ENCODE data around the gene PRR7.
A peak's percentile ranks its signal among the peaks of the same experiment; 100 is the strongest.

Gene PRR7

DNA sequence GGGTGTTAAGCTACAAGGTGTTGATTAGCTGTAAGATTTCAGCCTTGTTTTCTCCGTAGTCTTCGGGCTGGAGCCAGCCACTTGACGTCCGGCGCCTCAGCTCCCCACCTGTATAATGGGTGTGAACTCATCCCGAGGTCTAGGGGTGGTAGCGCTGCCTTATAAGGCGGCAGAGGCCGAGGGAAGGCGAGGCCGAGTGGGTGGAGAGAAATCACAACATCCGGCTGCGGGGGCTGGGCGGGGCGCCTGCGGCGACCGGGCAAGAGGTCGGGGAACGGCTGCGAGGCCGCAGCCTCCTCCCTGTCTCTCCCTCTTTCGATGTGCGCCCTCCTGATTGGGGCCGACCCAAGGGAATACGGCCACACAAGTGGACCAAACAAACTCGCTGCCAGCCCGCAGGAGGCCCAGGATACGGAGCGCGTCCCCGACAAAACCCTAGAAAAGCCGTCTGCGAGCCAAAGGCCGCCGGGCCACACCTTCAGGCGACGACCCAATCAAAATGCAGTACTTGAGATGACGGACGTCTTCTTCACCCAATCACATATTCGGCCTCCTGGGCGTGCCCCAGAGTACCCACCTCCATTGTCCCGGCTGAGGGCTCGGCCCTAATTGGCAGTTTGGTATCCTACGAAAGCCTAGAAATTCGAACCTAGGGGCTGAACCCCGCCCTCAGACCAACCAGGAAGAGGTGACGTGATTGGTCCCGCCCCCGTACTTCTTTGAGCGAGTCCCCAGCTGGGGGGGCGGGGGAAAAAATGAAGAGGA is 20.6 kb upstream of the PRR7 start (continued):
- TF ChIP-seq ZNF529 (tag by site-specific recombination; IDR thresholded peaks at IDR 0.05; ENCODE audit: insufficient replicate concordance), result no peak
- peak; percentile 68; the same call in 1 of the 2 replicates for TF ChIP-seq ZNF2 (tag by site-specific recombination; IDR thresholded peaks at IDR 0.05)
- peak; percentile 96; the same call in 1 of the 2 replicates for TF ChIP-seq KLF7 (tag by site-specific recombination; IDR thresholded peaks at IDR 0.05; ENCODE audit: borderline replicate concordance)
- no peak for TF ChIP-seq ZNF521 (tag by site-specific recombination; IDR thresholded peaks at IDR 0.05)
- TF ChIP-seq, protein P1, sequence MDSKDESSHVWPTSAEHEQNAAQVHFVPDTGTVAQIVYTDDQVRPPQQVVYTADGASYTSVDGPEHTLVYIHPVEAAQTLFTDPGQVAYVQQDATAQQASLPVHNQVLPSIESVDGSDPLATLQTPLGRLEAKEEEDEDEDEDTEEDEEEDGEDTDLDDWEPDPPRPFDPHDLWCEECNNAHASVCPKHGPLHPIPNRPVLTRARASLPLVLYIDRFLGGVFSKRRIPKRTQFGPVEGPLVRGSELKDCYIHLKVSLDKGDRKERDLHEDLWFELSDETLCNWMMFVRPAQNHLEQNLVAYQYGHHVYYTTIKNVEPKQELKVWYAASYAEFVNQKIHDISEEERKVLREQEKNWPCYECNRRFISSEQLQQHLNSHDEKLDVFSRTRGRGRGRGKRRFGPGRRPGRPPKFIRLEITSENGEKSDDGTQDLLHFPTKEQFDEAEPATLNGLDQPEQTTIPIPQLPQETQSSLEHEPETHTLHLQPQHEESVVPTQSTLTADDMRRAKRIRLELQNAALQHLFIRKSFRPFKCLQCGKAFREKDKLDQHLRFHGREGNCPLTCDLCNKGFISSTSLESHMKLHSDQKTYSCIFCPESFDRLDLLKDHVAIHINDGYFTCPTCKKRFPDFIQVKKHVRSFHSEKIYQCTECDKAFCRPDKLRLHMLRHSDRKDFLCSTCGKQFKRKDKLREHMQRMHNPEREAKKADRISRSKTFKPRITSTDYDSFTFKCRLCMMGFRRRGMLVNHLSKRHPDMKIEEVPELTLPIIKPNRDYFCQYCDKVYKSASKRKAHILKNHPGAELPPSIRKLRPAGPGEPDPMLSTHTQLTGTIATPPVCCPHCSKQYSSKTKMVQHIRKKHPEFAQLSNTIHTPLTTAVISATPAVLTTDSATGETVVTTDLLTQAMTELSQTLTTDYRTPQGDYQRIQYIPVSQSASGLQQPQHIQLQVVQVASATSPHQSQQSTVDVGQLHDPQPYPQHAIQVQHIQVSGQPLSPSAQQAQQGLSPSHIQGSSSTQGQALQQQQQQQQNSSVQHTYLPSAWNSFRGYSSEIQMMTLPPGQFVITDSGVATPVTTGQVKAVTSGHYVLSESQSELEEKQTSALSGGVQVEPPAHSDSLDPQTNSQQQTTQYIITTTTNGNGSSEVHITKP (tag by site-specific recombination; IDR thresholded peaks at IDR 0.05), result peak; percentile 80
- peak; percentile 83; the same call in 1 of the 2 replicates for TF ChIP-seq ZNF501 (tag by site-specific recombination; IDR thresholded peaks at IDR 0.05)
- TF ChIP-seq, protein P2, sequence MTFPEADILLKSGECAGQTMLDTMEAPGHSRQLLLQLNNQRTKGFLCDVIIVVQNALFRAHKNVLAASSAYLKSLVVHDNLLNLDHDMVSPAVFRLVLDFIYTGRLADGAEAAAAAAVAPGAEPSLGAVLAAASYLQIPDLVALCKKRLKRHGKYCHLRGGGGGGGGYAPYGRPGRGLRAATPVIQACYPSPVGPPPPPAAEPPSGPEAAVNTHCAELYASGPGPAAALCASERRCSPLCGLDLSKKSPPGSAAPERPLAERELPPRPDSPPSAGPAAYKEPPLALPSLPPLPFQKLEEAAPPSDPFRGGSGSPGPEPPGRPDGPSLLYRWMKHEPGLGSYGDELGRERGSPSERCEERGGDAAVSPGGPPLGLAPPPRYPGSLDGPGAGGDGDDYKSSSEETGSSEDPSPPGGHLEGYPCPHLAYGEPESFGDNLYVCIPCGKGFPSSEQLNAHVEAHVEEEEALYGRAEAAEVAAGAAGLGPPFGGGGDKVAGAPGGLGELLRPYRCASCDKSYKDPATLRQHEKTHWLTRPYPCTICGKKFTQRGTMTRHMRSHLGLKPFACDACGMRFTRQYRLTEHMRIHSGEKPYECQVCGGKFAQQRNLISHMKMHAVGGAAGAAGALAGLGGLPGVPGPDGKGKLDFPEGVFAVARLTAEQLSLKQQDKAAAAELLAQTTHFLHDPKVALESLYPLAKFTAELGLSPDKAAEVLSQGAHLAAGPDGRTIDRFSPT (tag by site-specific recombination; IDR thresholded peaks at IDR 0.05), result peak; percentile 56; the same call in 1 of the 2 replicates
- TF ChIP-seq ZNF48 (tag by site-specific recombination; IDR thresholded peaks at IDR 0.05), result no peak
- peak; percentile 85; the same call in 1 of the 2 replicates for TF ChIP-seq ZSCAN30 (tag by site-specific recombination; IDR thresholded peaks at IDR 0.05)
- TF ChIP-seq, protein P3, sequence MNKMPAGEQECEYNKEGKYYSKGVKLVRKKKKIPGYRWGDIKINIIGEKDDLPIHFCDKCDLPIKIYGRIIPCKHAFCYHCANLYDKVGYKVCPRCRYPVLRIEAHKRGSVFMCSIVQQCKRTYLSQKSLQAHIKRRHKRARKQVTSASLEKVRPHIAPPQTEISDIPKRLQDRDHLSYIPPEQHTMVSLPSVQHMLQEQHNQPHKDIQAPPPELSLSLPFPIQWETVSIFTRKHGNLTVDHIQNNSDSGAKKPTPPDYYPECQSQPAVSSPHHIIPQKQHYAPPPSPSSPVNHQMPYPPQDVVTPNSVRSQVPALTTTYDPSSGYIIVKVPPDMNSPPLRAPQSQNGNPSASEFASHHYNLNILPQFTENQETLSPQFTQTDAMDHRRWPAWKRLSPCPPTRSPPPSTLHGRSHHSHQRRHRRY (tag by site-specific recombination; IDR thresholded peaks at IDR 0.05), result no peak
- TF ChIP-seq ZBTB8A (tag by site-specific recombination; IDR thresholded peaks at IDR 0.05), result peak; percentile 44; the same call in 1 of the 2 replicates
- TF ChIP-seq ZNF354C (tag by site-specific recombination; IDR thresholded peaks at IDR 0.05; ENCODE audit: borderline replicate concordance, low read depth), result no peak
- TF ChIP-seq ZNF335 (tag by site-specific recombination; conservative IDR thresholded peaks at IDR 0.05), result peak; percentile 73
- peak; percentile 87 for TF ChIP-seq EGR2 (tag by site-specific recombination; IDR thresholded peaks at IDR 0.05; ENCODE audit: low read depth)
- no peak for TF ChIP-seq ZNF426 (tag by site-specific recombination; IDR thresholded peaks at IDR 0.05)
- TF ChIP-seq, protein P4, sequence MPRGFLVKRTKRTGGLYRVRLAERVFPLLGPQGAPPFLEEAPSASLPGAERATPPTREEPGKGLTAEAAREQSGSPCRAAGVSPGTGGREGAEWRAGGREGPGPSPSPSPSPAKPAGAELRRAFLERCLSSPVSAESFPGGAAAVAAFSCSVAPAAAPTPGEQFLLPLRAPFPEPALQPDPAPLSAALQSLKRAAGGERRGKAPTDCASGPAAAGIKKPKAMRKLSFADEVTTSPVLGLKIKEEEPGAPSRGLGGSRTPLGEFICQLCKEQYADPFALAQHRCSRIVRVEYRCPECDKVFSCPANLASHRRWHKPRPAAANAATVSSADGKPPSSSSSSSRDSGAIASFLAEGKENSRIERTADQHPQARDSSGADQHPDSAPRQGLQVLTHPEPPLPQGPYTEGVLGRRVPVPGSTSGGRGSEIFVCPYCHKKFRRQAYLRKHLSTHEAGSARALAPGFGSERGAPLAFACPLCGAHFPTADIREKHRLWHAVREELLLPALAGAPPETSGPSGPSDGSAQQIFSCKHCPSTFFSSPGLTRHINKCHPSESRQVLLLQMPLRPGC (tag by site-specific recombination; IDR thresholded peaks at IDR 0.05), result no peak
- TF ChIP-seq ZNF76 (tag by site-specific recombination; IDR thresholded peaks at IDR 0.05; ENCODE audit: borderline replicate concordance, low read depth), result no peak
- TF ChIP-seq KLF16 (tag by site-specific recombination; IDR thresholded peaks at IDR 0.05), result peak; percentile 49; the same call in 1 of the 2 replicates
- TF ChIP-seq ZNF394 (tag by site-specific recombination; IDR thresholded peaks at IDR 0.05; ENCODE audit: borderline replicate concordance), result no peak
- no peak for TF ChIP-seq ZNF558 (tag by site-specific recombination; IDR thresholded peaks at IDR 0.05)
- peak; percentile 60 for TF ChIP-seq ZBTB17 (tag by site-specific recombination; IDR thresholded peaks at IDR 0.05)
- no peak for TF ChIP-seq PRDM1 (tag by site-specific recombination; IDR thresholded peaks at IDR 0.05)
- TF ChIP-seq KLF8 (tag by site-specific recombination; IDR thresholded peaks at IDR 0.05), result peak; percentile 97
- TF ChIP-seq, protein P5, sequence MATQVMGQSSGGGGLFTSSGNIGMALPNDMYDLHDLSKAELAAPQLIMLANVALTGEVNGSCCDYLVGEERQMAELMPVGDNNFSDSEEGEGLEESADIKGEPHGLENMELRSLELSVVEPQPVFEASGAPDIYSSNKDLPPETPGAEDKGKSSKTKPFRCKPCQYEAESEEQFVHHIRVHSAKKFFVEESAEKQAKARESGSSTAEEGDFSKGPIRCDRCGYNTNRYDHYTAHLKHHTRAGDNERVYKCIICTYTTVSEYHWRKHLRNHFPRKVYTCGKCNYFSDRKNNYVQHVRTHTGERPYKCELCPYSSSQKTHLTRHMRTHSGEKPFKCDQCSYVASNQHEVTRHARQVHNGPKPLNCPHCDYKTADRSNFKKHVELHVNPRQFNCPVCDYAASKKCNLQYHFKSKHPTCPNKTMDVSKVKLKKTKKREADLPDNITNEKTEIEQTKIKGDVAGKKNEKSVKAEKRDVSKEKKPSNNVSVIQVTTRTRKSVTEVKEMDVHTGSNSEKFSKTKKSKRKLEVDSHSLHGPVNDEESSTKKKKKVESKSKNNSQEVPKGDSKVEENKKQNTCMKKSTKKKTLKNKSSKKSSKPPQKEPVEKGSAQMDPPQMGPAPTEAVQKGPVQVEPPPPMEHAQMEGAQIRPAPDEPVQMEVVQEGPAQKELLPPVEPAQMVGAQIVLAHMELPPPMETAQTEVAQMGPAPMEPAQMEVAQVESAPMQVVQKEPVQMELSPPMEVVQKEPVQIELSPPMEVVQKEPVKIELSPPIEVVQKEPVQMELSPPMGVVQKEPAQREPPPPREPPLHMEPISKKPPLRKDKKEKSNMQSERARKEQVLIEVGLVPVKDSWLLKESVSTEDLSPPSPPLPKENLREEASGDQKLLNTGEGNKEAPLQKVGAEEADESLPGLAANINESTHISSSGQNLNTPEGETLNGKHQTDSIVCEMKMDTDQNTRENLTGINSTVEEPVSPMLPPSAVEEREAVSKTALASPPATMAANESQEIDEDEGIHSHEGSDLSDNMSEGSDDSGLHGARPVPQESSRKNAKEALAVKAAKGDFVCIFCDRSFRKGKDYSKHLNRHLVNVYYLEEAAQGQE (tag by site-specific recombination; IDR thresholded peaks at IDR 0.05), result 0 out of 2 replicates have a peak, but pooled peaks have one; percentile 15
- peak; percentile 75 for TF ChIP-seq ZNF324 (tag by site-specific recombination; IDR thresholded peaks at IDR 0.05)
- TF ChIP-seq ZBTB7A (tag by site-specific recombination; IDR thresholded peaks at IDR 0.05; ENCODE audit: low read depth), result no peak
- no peak for TF ChIP-seq ZSCAN16 (tag by site-specific recombination; IDR thresholded peaks at IDR 0.05)
